IMR-90 (cell line): ENCODE measurements around the gene P4HA3. TPM values are rescaled to one million over a fixed set of nuclear protein-coding genes. Genes with fewer than 3 reads are reported as not detected.

Experiments
- ATAC-seq: fragments of 200-7000 bp; cut with Tn5 transposase; 2 replicates; pipeline ENCODE4 v1.9.1; 2020; ENCODE audit warnings: low read depth, mild to moderate bottlenecking, moderate library complexity
- BruUV-seq: library from RNA; stranded (reverse); fragments of 400-500 nt; replicated peaks from 2 replicates; lab custom pipeline; 2021; lab: Mats Ljungman, UMichigan
- CTCF ChIA-PET: fragments of 300-600 bp; formaldehyde crosslinking; extraction: SDS; loops from one replicate; lab custom pipeline; 2021; ENCODE audit warnings: antibody characterized with exemption; lab: Yijun Ruan, JAX
- POLR2A ChIA-PET: fragments of 300-600 bp; sonication (Branson Sonifier 250); formaldehyde crosslinking; loops from one replicate; lab custom pipeline; 2022; ENCODE audit warnings: antibody characterized with exemption; ENCODE audit not compliant: unreplicated experiment; lab: Charles Lee
- DNase-seq: peaks from one replicate; pipeline ENCODE4 v3.0.0; 2013
- H2AFZ ChIP-seq: replicated peaks from 2 replicates; pipeline ENCODE3; 2013; ENCODE audit warnings: low read length, mild to moderate bottlenecking; ENCODE audit not compliant: poor library complexity
- H2AK5ac ChIP-seq: 2 replicates; pipeline ENCODE4 v1.6.1; 2013; ENCODE audit warnings: low read depth, low read length, inconsistent platforms
- H2AK9ac ChIP-seq: replicated peaks from 2 replicates; pipeline ENCODE3; 2013; ENCODE audit warnings: mild to moderate bottlenecking, low read depth, low read length, moderate library complexity; ENCODE audit not compliant: poor library complexity
- H2BK120ac ChIP-seq: 2 replicates; pipeline ENCODE4 v1.6.1; 2013; ENCODE audit warnings: low read depth, low read length, inconsistent platforms
- H2BK15ac ChIP-seq: 3 replicates; pipeline ENCODE4 v1.6.1; 2013; ENCODE audit warnings: low read depth, low read length, inconsistent platforms
- H2BK20ac ChIP-seq: 2 replicates; pipeline ENCODE4 v1.6.1; 2013; ENCODE audit warnings: low read depth, mild to moderate bottlenecking, inconsistent platforms, low read length, moderate library complexity
- H2BK5ac ChIP-seq: 2 replicates; pipeline ENCODE4 v1.6.1; 2013; ENCODE audit warnings: mild to moderate bottlenecking, low read depth, low read length, inconsistent platforms; ENCODE audit not compliant: poor library complexity, severe bottlenecking
- H3K14ac ChIP-seq: replicated peaks from 2 replicates; pipeline ENCODE4 v1.6.1; 2013; ENCODE audit warnings: low read depth, low read length, inconsistent platforms
- H3K18ac ChIP-seq: 2 replicates; pipeline ENCODE4 v1.6.1; 2013; ENCODE audit warnings: low read depth, low read length, control low read depth
- H3K23ac ChIP-seq: 2 replicates; pipeline ENCODE4 v1.6.1; 2013; ENCODE audit warnings: low read depth, low read length, inconsistent platforms
- H3K27ac ChIP-seq: 2 replicates; pipeline ENCODE4 v1.5.1; 2013; ENCODE audit warnings: mild to moderate bottlenecking, control low read depth, low read length; ENCODE audit not compliant: insufficient read depth
- H3K27me3 ChIP-seq: 2 replicates; pipeline ENCODE4 v1.6.1; 2013; ENCODE audit warnings: low read length; ENCODE audit not compliant: control insufficient read depth, insufficient read depth
- H3K36me3 ChIP-seq: 2 replicates; pipeline ENCODE4 v1.6.1; 2013; ENCODE audit warnings: low read length, mixed read lengths; ENCODE audit not compliant: control insufficient read depth, insufficient read depth
- H3K4ac ChIP-seq: 2 replicates; pipeline ENCODE4 v1.6.1; 2013; ENCODE audit warnings: low read depth, low read length, inconsistent platforms
- H3K4me1 ChIP-seq: 2 replicates; pipeline ENCODE4 v1.6.1; 2013; ENCODE audit warnings: low read length, mixed read lengths; ENCODE audit not compliant: control insufficient read depth, insufficient read depth
- H3K4me2 ChIP-seq: 2 replicates; pipeline ENCODE4 v1.6.1; 2013; ENCODE audit warnings: low read depth, mild to moderate bottlenecking, control low read depth, low read length, moderate library complexity
- H3K4me3 ChIP-seq: 2 replicates; pipeline ENCODE4 v1.5.1; 2013; ENCODE audit warnings: low read depth, mild to moderate bottlenecking, control low read depth, low read length, moderate library complexity; ENCODE audit not compliant: insufficient read depth
- H3K56ac ChIP-seq: 2 replicates; pipeline ENCODE4 v1.6.1; 2013; ENCODE audit warnings: low read length, inconsistent platforms; ENCODE audit not compliant: insufficient read depth; ENCODE audit errors: extremely low read depth
- H3K79me1 ChIP-seq, 2 experiments: 2 replicates each; pipeline ENCODE4 v1.6.1; 2013; ENCODE audit warnings: low read length in 2 of 2, inconsistent platforms in 1 of 2, low read depth in 1 of 2
- H3K9ac ChIP-seq: 2 replicates; pipeline ENCODE4 v1.6.1; 2013; ENCODE audit warnings: low read depth, low read length, control low read depth
- H3K9me1 ChIP-seq: 2 replicates; pipeline ENCODE4 v1.6.1; 2013; ENCODE audit warnings: low read length, inconsistent platforms; ENCODE audit not compliant: insufficient read depth
- H3K9me3 ChIP-seq: 2 replicates; pipeline ENCODE4 v1.6.1; 2013; ENCODE audit warnings: low read length; ENCODE audit not compliant: control insufficient read depth, insufficient read depth
- H4K20me1 ChIP-seq: 2 replicates; pipeline ENCODE4 v1.6.1; 2013; ENCODE audit warnings: low read length, inconsistent platforms; ENCODE audit not compliant: insufficient read depth
- H4K5ac ChIP-seq: 2 replicates; pipeline ENCODE4 v1.6.1; 2013; ENCODE audit warnings: mild to moderate bottlenecking, low read depth, low read length, control low read depth
- H4K8ac ChIP-seq, 2 experiments: 2 replicates each; pipeline ENCODE4 v1.6.1; 2013; ENCODE audit warnings: low read depth in 2 of 2, low read length in 2 of 2, control low read depth in 1 of 2, inconsistent platforms in 1 of 2
- H4K91ac ChIP-seq: 2 replicates; pipeline ENCODE4 v1.6.1; 2013; ENCODE audit warnings: low read depth, low read length, inconsistent platforms; ENCODE audit not compliant: insufficient read depth
- CTCF ChIP-seq: conservative IDR thresholded peaks from 2 replicates; pipeline ENCODE4 v1.5.1; 2012; ENCODE audit warnings: mild to moderate bottlenecking, low read depth, low read length, improper control_type of control experiment
- ELK1 ChIP-seq: fragments of 150-350 bp; IDR thresholded peaks from 2 replicates; pipeline ENCODE4 v1.6.1; 2016; ENCODE audit warnings: low read depth, mild to moderate bottlenecking, low read length, moderate library complexity, borderline replicate concordance
- FOS ChIP-seq: fragments of 150-350 bp; IDR thresholded peaks from 2 replicates; pipeline ENCODE4 v1.6.1; 2016; ENCODE audit warnings: low read depth, low read length
- POLR2A ChIP-seq: IDR thresholded peaks from 2 replicates; pipeline ENCODE4 v1.6.1; 2012; ENCODE audit warnings: mild to moderate bottlenecking, low read depth, low read length
- RAD21 ChIP-seq: IDR thresholded peaks from 2 replicates; pipeline ENCODE4 v1.6.1; 2012; ENCODE audit warnings: low read length, improper control_type of control experiment
- RFX5 ChIP-seq: IDR thresholded peaks from 2 replicates; pipeline ENCODE4 v1.8.0; 2012; ENCODE audit warnings: low read depth, mild to moderate bottlenecking, low read length, moderate library complexity
- SMC3 ChIP-seq: fragments of 150-350 bp; IDR thresholded peaks from 2 replicates; pipeline ENCODE4 v1.6.1; 2016; ENCODE audit warnings: low read depth, mild to moderate bottlenecking, antibody characterized with exemption, low read length, moderate library complexity
- USF2 ChIP-seq: fragments of 150-350 bp; IDR thresholded peaks from 2 replicates; pipeline ENCODE4 v1.6.1; 2017; ENCODE audit warnings: mild to moderate bottlenecking, antibody characterized with exemption, low read length, low read depth
- WGBS, 2 experiments: methylation state at CpG; one replicate each; pipeline versions ENCODE4 v1.1.5 to v1.1.7; 2013; ENCODE audit warnings: missing lambda C conversion rate in 2 of 2; ENCODE audit not compliant: insufficient read length in 1 of 2; ENCODE audit errors: extremely low coverage in 2 of 2; 5-methylcytosine and 5-hydroxymethylcytosine counted together
- dilution Hi-C: fragments of 300-500 bp; cut with HindIII; formaldehyde crosslinking; loops from one replicate; pipeline ENCODE4 v1.14.3; 2018; ENCODE audit warnings: low sequenced_read_pairs; ENCODE audit not compliant: unreplicated experiment
- in situ Hi-C: fragments of 300-500 bp; cut with MboI; formaldehyde crosslinking; loops from 3 replicates; pipeline ENCODE4 v1.14.3; 2019; ENCODE audit warnings: low sequenced_read_pairs, inconsistent platforms, mixed read lengths
- intact Hi-C: fragments of 100-400 bp; cut with micrococcal nuclease; formaldehyde crosslinking; loops from 2 replicates; pipeline ENCODE4 v1.10.0; 2022
- polyA plus RNA-seq, 3 experiments: library from polyadenylated mRNA; depleted of rRNA; stranded (reverse); fragments of >200 nt; gene quantifications; 2 replicates each; pipeline ENCODE4 v1.2.3, GENCODE V29; 2012; ENCODE audit warnings: low replicate concordance in 1 of 3
- total RNA-seq: library from RNA; depleted of rRNA; stranded (reverse); fragments of >200 nt; gene quantifications from 2 replicates; pipeline ENCODE4 v1.2.3, GENCODE V29; 2012

Gene P4HA3
- total and polyA plus RNA-seq, 2 of the 4 experiments (the other 2 are of a cell fraction): 2.9 to 5.7 TPM

- H3K9me1 ChIP-seq: peaks cover 5% of the 10 kb centered on the region; the same call in 1 of the 2 replicates
- H3K27ac ChIP-seq: peak overlapping the region; percentile 72
- in situ Hi-C loops (no loop called here), intact Hi-C loops (loop anchor here (5.0 to 10.0 kb wide), 2 partner anchors 41 to 334 kb away; partner anchors contain the start of gene UCP2), dilution Hi-C loops (no loop called here)
- peak overlapping the region; percentile 59 for H2AK5ac ChIP-seq
- H4K20me1 ChIP-seq: no peaks in the 10 kb centered on the region
- no peaks in the 10 kb centered on the region for H3K36me3 ChIP-seq
- peak overlapping the region; percentile 68 for H3K56ac ChIP-seq
- TF ChIP-seq FOS (no peak), SMC3 (no peak; the same call in 1 of the 2 replicates), ELK1 (no peak), RAD21 (peak; percentile 10; the same call in 1 of the 2 replicates), CTCF (peak; percentile 25; the same call in 1 of the 2 replicates), POLR2A (no peak; the same call in 1 of the 2 replicates), RFX5 (no peak), USF2 (no peak)
- peak overlapping the region; percentile 96 for H4K5ac ChIP-seq
- H3K4me1 ChIP-seq: peaks cover 13% of the 10 kb centered on the region
- H2AFZ ChIP-seq: peak overlapping the region; percentile 55
- H2BK5ac ChIP-seq: peak overlapping the region; percentile 96
- H3K79me1 ChIP-seq: no peaks in the 10 kb centered on the region
- H3K4ac ChIP-seq: peak overlapping the region; percentile 79; the same call in 1 of the 2 replicates
- peak overlapping the region; percentile 70 for H2BK120ac ChIP-seq
- H3K9ac ChIP-seq: 0 out of 2 replicates have a peak overlapping the region, but pooled peaks have one; percentile 30
- DNase-seq: peak; percentile 65
- H3K4me2 ChIP-seq: peak overlapping the region; percentile 76
- peak overlapping the region; percentile 88 for H3K18ac ChIP-seq
- H3K4me3 ChIP-seq: no peak overlapping the region
- no peaks in the 10 kb centered on the region for H3K27me3 ChIP-seq
- peak overlapping the region; percentile 87 for H3K14ac ChIP-seq
- ChIA-PET CTCF (no interaction called here), POLR2A (interaction anchor here (0.9 kb wide), 1 partner anchor 27 kb away, joined by 3 read pairs; no protein-coding TSS in a partner anchor)
- H4K91ac ChIP-seq: peak overlapping the region; percentile 80
- H3K9me3 ChIP-seq: no peaks in the 10 kb centered on the region
- H3K23ac ChIP-seq: peak overlapping the region; percentile 88
- no TSS peak for BruUV-seq
- no peak overlapping the region for H2AK9ac ChIP-seq
- peak overlapping the region; percentile 96 for H2BK15ac ChIP-seq
- WGBS, 2 experiments: no CpG with 5 or more reads among the region's 1 CpG
- peak overlapping the region; percentile 49 to 77; a peak in 2 of 4 replicates for H4K8ac ChIP-seq
- peak overlapping the region; percentile 71 for H2BK20ac ChIP-seq
- ATAC-seq: peak; percentile 59
Measured at GRCh38 chr11:74318241-74318932, 6.9 kb upstream of the P4HA3 start.
